Right lobe of liver (tissue), 4 donors: Measurements from ENCODE around the gene CAMK4.

ENCODE experiments used
- CTCF ChIP-seq, 4 donors: fragments of 200-600 bp in 3 of 4; fragments of 450-650 bp in 1 of 4; IDR thresholded peaks; one replicate each; pipeline versions ENCODE4 v1.5.1 to v1.8.0; 2016 to 2022; ENCODE audit warnings: antibody characterized with exemption in 4 of 4, mild to moderate bottlenecking in 2 of 4
- POLR2A ChIP-seq: fragments of 450-650 bp; IDR thresholded peaks from one replicate; pipeline ENCODE4 v1.6.1; 2017; ENCODE audit warnings: antibody characterized with exemption, mild to moderate bottlenecking
- donor health status: DM: no; HTN: no; CAD: no.
- donor health status: DM: no; HTN: no; CAD: no.
- donor health status: DM: no; HTN: yes; CAD: no.

GRCh38 chr5:111412593-111412992 is 188.4 kb downstream of the CAMK4 start:
- no peak for TF ChIP-seq CTCF (IDR thresholded peaks at IDR 0.05)
- no peak for TF ChIP-seq POLR2A
